GM21515 (cell line): ENCODE measurements around the gene NLGN3.

ENCODE experiments used
- ATAC-seq: cut with Tn5 transposase; IDR thresholded peaks from one replicate; pipeline ENCODE4 v1.9.1; 2021; ENCODE audit not compliant: unreplicated experiment

NLGN3 gene

GRCh38 chrX:71212536-71212935, 67.9 kb downstream of the NLGN3 start:
- ATAC-seq = no peak

GRCh38 chrX:71214152-71214551, 69.5 kb downstream of the NLGN3 start:
- ATAC-seq = no peak

GRCh38 chrX:71214604-71215337, 70.1 kb downstream of the NLGN3 start:
- ATAC-seq = no peak

GRCh38 chrX:71215338-71215912, 70.8 kb downstream of the NLGN3 start:
- ATAC-seq = no peak

- no peak for ATAC-seq
Measured at GRCh38 chrX:71216485-71216884, 71.8 kb downstream of the NLGN3 start.

GRCh38 chrX:71217298-71217697, 72.7 kb downstream of the NLGN3 start:
- ATAC-seq = no peak
